A549 (cell line): ENCODE measurements around the gene LMNA. TPM values are rescaled to one million over a fixed set of nuclear protein-coding genes. Genes with fewer than 3 reads are reported as not detected.

ENCODE experiments used
- ATAC-seq, 2 experiments: fragments of 200-7000 bp in 1 of 2; fragments of >200 bp in 1 of 2; cut with Nextera tagmentation in 1 of 2; cut with Tn5 transposase in 1 of 2; 3 replicates each; pipeline versions ENCODE4 v1.8.0 to v1.9.1; 2018 to 2020; ENCODE audit warnings: mild to moderate bottlenecking in 1 of 2, moderate library complexity in 1 of 2
- CTCF ChIA-PET: fragments of 300-600 bp; sonication (Branson Sonifier 250); formaldehyde crosslinking; extraction: SDS; loops from one replicate; lab custom pipeline; 2021; ENCODE audit warnings: antibody characterized with exemption, inconsistent platforms; lab: Yijun Ruan, JAX
- POLR2A ChIA-PET: fragments of 350-600 bp; formaldehyde crosslinking; extraction: SDS; loops from one replicate; lab custom pipeline; 2021; ENCODE audit warnings: antibody characterized with exemption, inconsistent platforms; lab: Yijun Ruan, JAX
- DNase-seq, 2 experiments: peaks; one replicate each; pipeline versions ENCODE4 v3.0.0 to v3.0.0-alpha.2; 2011 to 2016; ENCODE audit warnings: low read depth in 1 of 2, low spot score in 1 of 2
- FAIRE-seq: peaks from 2 replicates; lab custom pipeline; 2011; peaks lifted over from hg19 to GRCh38; lab: Jason Lieb, UNC
- H3K27ac ChIP-seq, 2 experiments: fragments of >200 bp; sonication (Bioruptor Twin); formaldehyde crosslinking; 3 replicates each; pipeline ENCODE4 v1.5.1; 2016 to 2017
- H3K4me1 ChIP-seq: fragments of >200 bp; sonication (Bioruptor Twin); formaldehyde crosslinking; 3 replicates; pipeline ENCODE4 v1.6.1; 2016
- H3K4me2 ChIP-seq: fragments of >200 bp; sonication (Bioruptor Twin); formaldehyde crosslinking; 3 replicates; pipeline ENCODE4 v1.6.1; 2016
- H3K4me3 ChIP-seq: fragments of >200 bp; sonication (Bioruptor Twin); formaldehyde crosslinking; 3 replicates; pipeline ENCODE4 v1.5.1; 2016
- H3K9me3 ChIP-seq: fragments of >200 bp; sonication (Bioruptor Twin); formaldehyde crosslinking; 3 replicates; pipeline ENCODE4 v1.6.1; 2016
- CBX2 ChIP-seq: fragments of 200-600 bp; sonication (generic); IDR thresholded peaks from 2 replicates; pipeline ENCODE4 v1.6.1; 2016; ENCODE audit warnings: low read depth, mild to moderate bottlenecking, borderline replicate concordance
- CTCF ChIP-seq: fragments of >200 bp; sonication (Bioruptor Twin); formaldehyde crosslinking; IDR thresholded peaks from 3 replicates; pipeline ENCODE4 v1.5.1; 2016
- E2F6 ChIP-seq: IDR thresholded peaks from 2 replicates; pipeline ENCODE4 v1.6.1; 2012; ENCODE audit warnings: low read depth, borderline replicate concordance
- EHF ChIP-seq: fragments of 250-450 bp; sonication (Bioruptor Pico); IDR thresholded peaks from 2 replicates; pipeline ENCODE4 v1.5.0; 2020; ENCODE audit warnings: mild to moderate bottlenecking
- FOSB ChIP-seq: fragments of 250-450 bp; sonication (Bioruptor Pico); IDR thresholded peaks from 2 replicates; pipeline ENCODE4 v1.5.0; 2020; ENCODE audit warnings: mild to moderate bottlenecking, moderate library complexity
- FOSL2 ChIP-seq, 2 experiments: fragments of 450-650 bp in 1 of 2; fragments of >200 bp in 1 of 2; sonication (Bioruptor Twin) in 1 of 2; formaldehyde crosslinking; IDR thresholded peaks; 2 replicates each; pipeline versions ENCODE4 v1.5.0 to v1.6.1; 2016 to 2020; ENCODE audit warnings: mild to moderate bottlenecking in 1 of 2, moderate library complexity in 1 of 2
- HEYL ChIP-seq: fragments of 250-450 bp; sonication (Bioruptor Pico); IDR thresholded peaks from 2 replicates; pipeline ENCODE4 v1.8.0; 2021; ENCODE audit warnings: mild to moderate bottlenecking, moderate library complexity
- JUN ChIP-seq, 2 experiments: fragments of >200 bp; sonication (Bioruptor Twin); formaldehyde crosslinking; IDR thresholded peaks; 2 replicates in 1 of 2; 3 replicates in 1 of 2; pipeline ENCODE4 v1.6.1; 2016 to 2017
- MAZ ChIP-seq: fragments of 150-350 bp; IDR thresholded peaks from 2 replicates; pipeline ENCODE4 v1.6.1; 2014; ENCODE audit warnings: antibody characterized with exemption, low read depth, low read length, borderline replicate concordance
- NR3C1 ChIP-seq: fragments of >200 bp; sonication (Bioruptor Twin); formaldehyde crosslinking; IDR thresholded peaks from 3 replicates; pipeline ENCODE4 v1.6.1; 2017
- POLR2A ChIP-seq: IDR thresholded peaks from 2 replicates; pipeline ENCODE4 v1.6.1; 2012; ENCODE audit warnings: mild to moderate bottlenecking, low read length
- POLR2AphosphoS2 ChIP-seq: conservative IDR thresholded peaks from 2 replicates; pipeline ENCODE4 v1.6.1; 2012; ENCODE audit warnings: low read length, improper control_type of control experiment, inconsistent platforms
- RAD21 ChIP-seq, 2 experiments: fragments of >200 bp in 1 of 2; sonication (Bioruptor Twin) in 1 of 2; formaldehyde crosslinking in 1 of 2; IDR thresholded peaks in 1 of 2; conservative IDR thresholded peaks in 1 of 2; 2 replicates in 1 of 2; 3 replicates in 1 of 2; pipeline ENCODE4 v1.6.1; 2012 to 2018; ENCODE audit warnings: inconsistent platforms in 1 of 2
- RCOR1 ChIP-seq: fragments of 150-350 bp; IDR thresholded peaks from 2 replicates; pipeline ENCODE4 v1.6.1; 2014; ENCODE audit warnings: antibody characterized with exemption, low read length, low read depth
- RNF2 ChIP-seq: fragments of 200-600 bp; sonication (generic); IDR thresholded peaks from 2 replicates; pipeline ENCODE4 v1.6.1; 2016; ENCODE audit warnings: low read depth, mild to moderate bottlenecking, antibody characterized with exemption, moderate library complexity, borderline replicate concordance
- TP53 ChIP-seq: fragments of 250-450 bp; sonication (Bioruptor Pico); IDR thresholded peaks from 2 replicates; pipeline ENCODE4 v1.5.0; 2021; ENCODE audit warnings: mild to moderate bottlenecking, moderate library complexity
- ZC3H11A ChIP-seq: fragments of 450-650 bp; IDR thresholded peaks from 2 replicates; pipeline ENCODE4 v1.6.1; 2014; ENCODE audit warnings: antibody characterized with exemption, mild to moderate bottlenecking
- WGBS: methylation state at CpG from one replicate; pipeline ENCODE4 v1.1.6; 2017; ENCODE audit errors: missing lambda C conversion rate; 5-methylcytosine and 5-hydroxymethylcytosine counted together
- polyA plus RNA-seq, 4 experiments: library from polyadenylated mRNA; depleted of rRNA in 3 of 4; stranded (reverse); fragments of >200 nt; fragmentation: RNase III in 1 of 4; extraction: RNeasy Plus Mini Kit Qiagen cat#74134 plus additional on column Dnase treatment in 1 of 4; gene quantifications; 2 replicates in 3 of 4; 3 replicates in 1 of 4; pipeline ENCODE4 v1.2.3, GENCODE V29; 2011 to 2017

LMNA gene
- polyA plus RNA-seq, 2 of the 4 experiments (the other 2 are of a cell fraction) = 214 to 286 TPM

GRCh38 chr1:156135930-156136871 lies 21.7 kb downstream of the LMNA start:
- FAIRE-seq = no peak
- 95% methylated on average over 30 of the region's 34 CpGs for WGBS
- H3K27ac ChIP-seq = no peak overlapping the region

GRCh38 chr1:156136970-156137483 lies 22.5 kb downstream of the LMNA start:
- ChIA-PET CTCF (interaction anchor here (0.9 to 54.8 kb wide), 8 partner anchors 10 to 123 kb away, joined by 3 to 2239 read pairs (median 4); partner anchors contain the start of genes BGLAP, LMNA and MEX3A), POLR2A (no interaction called here)
- peak in 1 of 2 experiments; percentile 21; a peak in 1 of 5 replicates for TF ChIP-seq RAD21 (conservative IDR thresholded peaks at IDR 0.05 in 1 of 2, IDR thresholded peaks at IDR 0.05 in 1 of 2)
- TF ChIP-seq CTCF = 0 out of 3 replicates have a peak, but pooled peaks have one; percentile 16
- TF ChIP-seq FOSB (CRISPR knock-in tag) = no peak
- DNase-seq = no peak
- peak in 1 of 2 experiments; percentile 2; a peak in 3 of 6 replicates for ATAC-seq
- H3K4me1 ChIP-seq = 0 out of 3 replicates have a peak, but pooled peaks cover 3% of the 10 kb centered on the region
- 92% methylated on average over 7 of the region's 12 CpGs for WGBS
- H3K4me3 ChIP-seq = no peak overlapping the region
- no peak for FAIRE-seq
- no peaks in the 10 kb centered on the region for H3K9me3 ChIP-seq
- H3K27ac ChIP-seq = no peak overlapping the region
- H3K4me2 ChIP-seq = no peak overlapping the region

More at GRCh38 chr1:156135930-156136871, 21.7 kb downstream of the LMNA start:
- DNase-seq (no peak), ATAC-seq (peak in 1 of 2 experiments; percentile 0; a peak in 2 of 6 replicates)
- ChIA-PET POLR2A (interaction anchor here (0.6 kb wide), 1 partner anchor 147 kb away, joined by 3 read pairs; the partner anchor contains the start of gene SMG5), CTCF (interaction anchor here (1.0 to 54.8 kb wide), 9 partner anchors 9 to 183 kb away, joined by 3 to 2239 read pairs (median 4); partner anchors contain the start of genes BGLAP, LMNA, MEX3A and PMF1)
- Histone ChIP-seq H3K9me3 (no peaks in the 10 kb centered on the region), H3K4me1 (0 out of 3 replicates have a peak, but pooled peaks cover 3% of the 10 kb centered on the region), H3K4me3 (no peak overlapping the region), H3K4me2 (no peak overlapping the region)
- no peak for TF ChIP-seq MAZ
- no peak for TF ChIP-seq HEYL (CRISPR knock-in tag)
- no peak for TF ChIP-seq EHF (CRISPR knock-in tag)
- TF ChIP-seq ZC3H11A = no peak
- no peak for TF ChIP-seq RAD21 (conservative IDR thresholded peaks at IDR 0.05 in 1 of 2, IDR thresholded peaks at IDR 0.05 in 1 of 2)
- TF ChIP-seq CBX2 = no peak
- no peak for TF ChIP-seq RCOR1
- no peak for TF ChIP-seq FOSB (CRISPR knock-in tag)
- TF ChIP-seq FOSL2 (IDR thresholded peaks at IDR 0.05) = no peak
- TF ChIP-seq FOSL2 (CRISPR knock-in tag; IDR thresholded peaks at IDR 0.05) = no peak
- TF ChIP-seq JUN (IDR thresholded peaks at IDR 0.05) = no peak
- TF ChIP-seq E2F6 = no peak

- H3K27ac ChIP-seq = no peak overlapping the region
- ChIA-PET CTCF (interaction anchor here (1.3 to 54.8 kb wide), 3 partner anchors 8 to 91 kb away, joined by 6 to 2239 read pairs (median 639); partner anchors contain the start of genes BGLAP and MEX3A), POLR2A (no interaction called here)
- DNase-seq = no peak
- 94% methylated on average over 20 of the region's 22 CpGs for WGBS
- FAIRE-seq = no peak
- H3K4me1 ChIP-seq = 0 out of 3 replicates have a peak, but pooled peaks cover 3% of the 10 kb centered on the region
- H3K4me2 ChIP-seq = no peak overlapping the region
- no peak overlapping the region for H3K4me3 ChIP-seq
- peak in 1 of 2 experiments; percentile 0; a peak in 2 of 6 replicates for ATAC-seq
- H3K9me3 ChIP-seq = no peaks in the 10 kb centered on the region
- TF ChIP-seq POLR2AphosphoS2 = 0 out of 2 replicates have a peak, but pooled peaks have one; percentile 44
- no peak for TF ChIP-seq NR3C1
- no peak for TF ChIP-seq TP53 (CRISPR knock-in tag)
- no peak for TF ChIP-seq CTCF
- no peak for TF ChIP-seq POLR2A
- TF ChIP-seq E2F6 = no peak
- TF ChIP-seq RNF2 = no peak
These were observed 24.0 kb downstream of the LMNA start for GRCh38 chr1:156138458-156138867.
